HFF-Myc (cell line): Measurements from ENCODE around the gene RPL7L1.
A peak's percentile ranks its signal among the peaks of the same experiment; 100 is the strongest.

Experiments used
- DNase-seq: peaks from one replicate; pipeline ENCODE4 v3.0.0-alpha.2; 2011; ENCODE audit warnings: low read depth; ENCODE audit errors: extremely low read depth
- H3K4me3 ChIP-seq: replicated peaks from 2 replicates; pipeline ENCODE4 v1.5.1; 2011; ENCODE audit warnings: low read depth, mild to moderate bottlenecking, control low read depth, low read length
- CTCF ChIP-seq: IDR thresholded peaks from 2 replicates; pipeline ENCODE4 v1.5.1; 2012; ENCODE audit warnings: mild to moderate bottlenecking, low read depth, low read length, control low read depth; ENCODE audit errors: missing control alignments

Gene RPL7L1

GRCh38 chr6:42916288-42916687 is 36.9 kb downstream of the RPL7L1 start:
- DNase-seq: no peak
- no peak for TF ChIP-seq CTCF
- H3K4me3 ChIP-seq: no peak overlapping the region

GRCh38 chr6:42921801-42922200 is 42.4 kb downstream of the RPL7L1 start:
- TF ChIP-seq CTCF: no peak
- no peak overlapping the region for H3K4me3 ChIP-seq
- no peak for DNase-seq

- TF ChIP-seq CTCF: no peak
- no peak overlapping the region for H3K4me3 ChIP-seq
- DNase-seq: no peak
These were observed 44.2 kb downstream of the RPL7L1 start for GRCh38 chr6:42923666-42924065.

- no peak overlapping the region for H3K4me3 ChIP-seq
- no peak for TF ChIP-seq CTCF
- DNase-seq: no peak
These were observed 45.9 kb downstream of the RPL7L1 start for GRCh38 chr6:42925248-42925857.

GRCh38 chr6:42928986-42929820 is 49.8 kb downstream of the RPL7L1 start, which contains the start of gene CNPY3:
Gene CNPY3 (plus strand): TSS chr6:42929480. CDS start chr6:42929571, 91 bp downstream.
- DNase-seq: peak; percentile 98
- H3K4me3 ChIP-seq: peak within 1 kb of the TSS; percentile 77
- TF ChIP-seq CTCF: no peak

- peak overlapping the region; percentile 77 for H3K4me3 ChIP-seq
- TF ChIP-seq CTCF: no peak
- DNase-seq: peak; percentile 32
These were observed 50.5 kb downstream of the RPL7L1 start for GRCh38 chr6:42929821-42930360.
